Gastrocnemius medialis (tissue), 4 donors: ENCODE data around the gene LSAMP.

Experiments
- CTCF ChIP-seq, 5 experiments: fragments of 450-650 bp in 3 of 5; fragments of 200-600 bp in 2 of 5; sonication (generic) in 2 of 5; IDR thresholded peaks in 4 of 5; conservative IDR thresholded peaks in 1 of 5; 1 replicate in 4 of 5; 2 replicates in 1 of 5; pipeline ENCODE4 v1.5.1; 2016 to 2019; ENCODE audit warnings: antibody characterized with exemption in 5 of 5, mild to moderate bottlenecking in 3 of 5, moderate library complexity in 3 of 5
- POLR2A ChIP-seq, 2 donors: fragments of 450-650 bp; IDR thresholded peaks; one replicate each; pipeline ENCODE4 v1.6.1; 2017; ENCODE audit warnings: antibody characterized with exemption in 2 of 2, mild to moderate bottlenecking in 2 of 2, moderate library complexity in 2 of 2

- TF ChIP-seq CTCF (IDR thresholded peaks at IDR 0.05 in 4 of 5, conservative IDR thresholded peaks at IDR 0.05 in 1 of 5) (no peak), POLR2A (IDR thresholded peaks at IDR 0.05) (no peak)
Observed at GRCh38 chr3:116299646-116300081, 145.6 kb downstream of the LSAMP start.
